Activated T-helper 9 cell treated with anti-CD3 and anti-CD28 coated beads, Interleukin-2, amount 50 U/mL, for 16 hours (primary cell): ENCODE results near the gene MFAP2.
"Not testable (repeated sequence)": the region's sequence is repeated elsewhere in the genome, so short reads cannot be mapped to it uniquely, and the experiment has no call there.

Experiments used
- DNase-seq: peaks from one replicate; pipeline ENCODE4 v3.0.0-alpha.2; 2020; ENCODE audit warnings: low read depth

MFAP2 gene

GRCh38 chr1:16979475-16980327 is 719 bp downstream of the MFAP2 start:
- DNase-seq, result no peak

DNA sequence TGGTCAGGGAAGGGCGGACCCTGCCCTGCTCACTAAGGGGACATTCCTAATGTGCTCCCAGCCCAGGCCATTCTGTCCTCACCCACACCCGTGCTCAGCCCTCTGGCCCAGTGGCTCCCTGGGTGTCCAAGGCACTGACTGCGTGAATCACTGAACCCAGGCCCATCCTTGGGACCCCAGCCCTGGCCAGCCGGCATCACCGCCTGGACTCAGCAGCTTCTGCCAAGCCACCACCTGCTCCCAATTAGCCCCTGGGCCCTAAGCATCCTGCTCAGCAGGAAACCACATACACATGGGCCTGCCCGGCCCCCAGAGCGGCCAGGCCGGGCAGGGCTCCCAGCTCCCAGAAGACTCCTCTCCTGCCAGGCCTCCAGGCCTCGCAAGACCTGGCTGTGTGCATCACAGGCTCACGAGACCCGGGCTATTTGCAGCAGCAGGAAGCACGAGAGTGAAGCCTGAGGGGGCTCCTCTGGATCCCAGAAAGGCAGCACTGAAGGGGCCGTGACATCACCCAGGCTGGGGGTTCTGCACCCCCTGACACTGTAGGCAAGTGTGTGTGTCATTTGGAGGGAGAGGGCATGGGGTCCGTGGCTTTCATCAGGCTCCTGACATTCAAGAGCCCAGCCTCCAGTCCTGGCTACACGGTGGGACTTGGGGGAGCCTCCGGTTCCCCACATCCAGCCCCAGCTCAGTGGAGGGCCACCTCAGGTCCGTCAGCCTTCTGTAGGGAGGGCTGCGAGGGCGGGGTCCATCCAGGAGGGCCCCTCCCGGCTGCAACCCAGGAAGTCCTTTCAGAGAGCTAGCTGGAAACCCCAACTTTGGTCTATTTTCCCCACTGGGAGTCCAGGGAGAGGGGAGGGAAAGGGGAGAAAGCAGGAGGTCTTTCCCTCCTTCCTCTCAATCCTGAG is 1.6 kb downstream of the MFAP2 start:
- DNase-seq, result no peak

DNA sequence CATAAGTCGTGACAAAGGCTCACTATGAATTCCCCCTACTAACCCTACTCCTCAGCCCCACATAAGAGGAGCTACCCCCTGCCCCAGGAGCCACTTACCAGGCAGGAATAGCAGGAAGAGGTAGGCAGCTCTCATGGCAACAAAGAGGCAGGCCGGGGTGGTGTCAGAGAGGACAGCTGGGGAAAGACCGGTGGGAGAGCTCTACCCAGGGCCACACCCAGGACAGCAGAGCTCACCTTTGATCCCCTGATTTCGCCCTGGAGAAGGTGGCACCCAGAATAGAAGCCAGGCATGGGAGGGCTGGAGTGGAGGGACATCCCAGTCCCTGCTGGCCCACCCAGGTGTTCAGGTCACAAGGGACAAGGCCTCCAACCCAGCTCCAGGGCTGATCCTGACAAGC is 2.3 kb downstream of the MFAP2 start:
- no peak for DNase-seq

DNA sequence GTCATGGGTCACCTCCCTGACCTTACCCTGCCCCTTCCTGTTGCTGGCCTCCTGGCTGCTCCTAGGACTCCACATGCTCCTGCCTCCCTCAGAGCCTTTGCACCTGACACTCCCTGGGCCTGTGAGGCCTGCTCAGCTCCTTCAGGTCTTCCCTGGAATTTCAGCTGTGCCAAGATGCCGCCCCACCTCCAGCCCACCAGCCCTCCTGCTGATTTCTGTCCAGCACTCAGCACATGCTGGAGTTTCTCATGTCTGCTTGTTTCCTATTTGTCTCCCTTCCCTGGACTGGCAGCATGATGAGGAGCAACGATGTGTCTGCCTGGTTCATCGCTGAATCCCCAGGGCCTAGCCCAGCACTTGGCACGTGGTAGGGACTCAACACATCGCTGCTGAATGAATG is 3.0 kb downstream of the MFAP2 start:
- DNase-seq, result no peak

DNA sequence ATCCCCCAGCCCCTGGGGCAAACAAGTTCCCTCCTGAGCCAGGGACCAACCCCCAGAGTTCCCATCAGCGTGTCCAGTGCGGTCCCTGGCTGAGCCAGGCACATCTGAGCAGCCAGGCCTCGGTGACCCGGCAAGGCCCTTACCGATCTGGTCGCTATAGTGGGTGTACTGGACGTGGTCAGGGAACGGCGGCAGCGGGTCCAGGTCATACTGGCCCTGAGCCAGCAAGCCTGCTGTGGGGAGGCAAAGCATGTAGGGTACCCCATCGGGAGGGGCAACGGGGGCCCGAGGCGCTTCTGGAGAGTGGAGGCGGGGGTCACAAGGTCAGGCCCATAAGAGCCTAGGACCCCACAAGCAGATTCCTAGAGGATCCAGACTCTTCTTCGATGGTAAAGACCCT is 3.5 kb downstream of the MFAP2 start:
- DNase-seq, result no peak

DNA sequence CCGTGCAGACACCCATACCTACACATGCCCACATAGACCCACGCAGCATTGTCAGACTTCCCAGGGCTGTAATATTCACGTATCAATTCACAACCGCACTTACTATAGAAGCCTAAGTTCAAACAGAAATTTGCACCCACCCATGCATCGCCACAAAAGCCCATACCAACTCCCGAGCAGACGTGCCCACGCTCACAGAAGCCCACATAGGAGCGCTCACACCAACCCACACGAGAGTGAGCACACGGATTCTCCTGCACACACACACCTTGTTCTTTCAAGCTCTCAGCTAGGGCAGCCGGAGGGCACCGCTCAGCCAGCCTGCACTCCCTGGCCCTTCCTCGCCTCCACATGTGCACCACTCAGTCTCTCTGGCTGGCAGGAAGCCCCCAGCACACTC is 4.6 kb downstream of the MFAP2 start:
- DNase-seq, result no peak

DNA sequence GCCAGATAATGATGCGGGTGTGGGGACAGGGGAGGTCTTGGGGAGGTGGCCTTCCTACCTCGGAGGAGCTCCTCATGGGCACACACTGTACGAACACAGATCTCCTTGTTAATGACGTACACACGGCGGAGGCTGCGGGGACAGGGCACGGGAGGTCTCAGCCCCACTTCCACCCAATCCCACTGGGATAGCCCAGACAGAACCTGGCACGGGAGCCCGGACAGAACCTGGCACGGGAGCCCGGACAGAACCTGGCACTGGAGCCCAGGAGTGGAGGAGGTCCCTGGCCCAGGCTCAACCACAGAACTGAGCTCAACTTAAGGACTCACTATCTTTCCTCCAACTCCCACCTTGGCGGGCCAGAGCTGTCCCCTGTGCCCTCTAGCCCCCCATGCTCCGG is 5.2 kb downstream of the MFAP2 start:
- no peak for DNase-seq

DNA sequence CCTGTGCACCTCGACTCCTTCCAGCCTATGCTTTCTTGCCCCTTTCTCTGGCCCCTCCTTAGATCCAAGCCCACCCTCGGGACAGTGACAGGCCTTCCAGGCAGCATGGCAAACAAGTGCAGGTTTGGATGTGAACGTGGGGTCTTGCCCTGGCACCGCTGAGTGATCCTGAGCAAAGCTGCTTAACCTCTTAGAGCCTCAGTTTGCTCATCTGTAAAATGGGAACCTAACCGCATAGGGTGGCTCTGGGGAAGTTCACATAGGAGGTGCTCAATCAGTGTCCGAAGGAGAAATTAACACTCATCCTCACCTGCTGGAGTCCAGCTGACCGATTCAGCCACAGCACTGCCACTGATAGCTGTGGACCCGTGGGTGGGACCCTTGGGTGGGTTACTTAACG is 7.2 kb downstream of the MFAP2 start:
- no peak for DNase-seq

GRCh38 chr1:16972189-16972895 is 8.1 kb downstream of the MFAP2 start:
- DNase-seq, result no peak

DNA sequence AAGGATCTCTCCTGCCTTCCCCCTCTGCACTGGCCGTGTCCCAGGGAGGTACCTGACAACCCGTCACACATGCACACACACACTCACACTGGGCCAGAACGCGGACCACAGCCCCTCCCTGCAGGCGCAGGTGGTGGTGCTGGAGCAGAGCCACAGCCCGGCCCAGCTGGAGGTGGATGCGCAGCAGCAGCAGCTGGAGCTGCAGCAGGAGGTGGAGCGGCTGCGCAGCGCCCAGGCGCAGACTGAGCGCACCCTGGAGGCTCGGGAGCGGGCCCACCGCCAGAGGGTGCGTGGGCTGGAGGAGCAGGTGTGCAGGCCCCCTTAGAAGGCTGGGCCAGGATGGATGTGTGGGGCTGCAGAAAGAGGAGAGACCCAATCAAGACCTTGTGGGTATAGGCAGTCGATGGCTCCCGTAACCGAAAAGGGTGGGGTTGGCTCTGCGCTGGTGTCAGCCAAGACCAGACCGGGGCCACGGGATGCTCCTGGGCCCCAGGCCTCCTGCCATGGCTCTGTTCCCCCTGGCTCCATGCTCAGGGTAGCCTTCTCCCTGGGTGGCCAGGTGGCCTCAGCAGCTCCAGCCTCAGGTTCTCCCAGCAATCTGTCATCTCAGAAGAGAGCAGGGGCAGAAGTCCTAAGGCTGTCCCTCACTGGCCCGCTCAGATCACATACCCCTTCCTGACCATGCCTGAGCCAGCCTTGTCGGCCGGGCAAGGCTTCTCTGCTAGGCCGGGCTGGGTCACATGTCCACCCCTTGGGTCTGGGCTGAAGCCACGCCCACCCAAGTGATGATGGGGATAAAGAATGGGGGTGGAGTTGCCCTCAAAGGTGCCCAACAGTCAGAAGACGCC is 8.9 kb downstream of the MFAP2 start:
- no peak for DNase-seq

- no peak for DNase-seq
Measured at GRCh38 chr1:16970132-16970910, 10.1 kb downstream of the MFAP2 start.

DNA sequence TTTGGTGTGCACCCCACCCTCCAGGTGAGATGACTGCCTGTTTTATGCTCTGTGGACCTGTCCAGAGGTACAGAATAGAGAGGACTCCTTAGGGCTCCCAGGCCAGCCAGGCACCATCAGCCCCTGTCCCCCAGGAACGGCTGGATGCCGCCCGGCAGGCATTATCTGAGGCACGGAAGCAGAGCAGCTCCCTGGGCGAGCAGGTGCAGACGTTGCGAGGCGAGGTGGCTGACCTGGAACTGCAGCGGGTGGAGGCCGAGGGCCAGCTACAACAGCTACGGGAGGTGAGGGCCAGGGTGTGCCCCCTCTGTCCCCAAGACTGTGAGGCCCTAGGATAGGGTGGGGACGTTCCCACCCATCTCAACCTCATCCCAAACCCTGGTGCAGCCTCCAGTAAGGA is 10.8 kb downstream of the MFAP2 start:
- no peak for DNase-seq

DNA sequence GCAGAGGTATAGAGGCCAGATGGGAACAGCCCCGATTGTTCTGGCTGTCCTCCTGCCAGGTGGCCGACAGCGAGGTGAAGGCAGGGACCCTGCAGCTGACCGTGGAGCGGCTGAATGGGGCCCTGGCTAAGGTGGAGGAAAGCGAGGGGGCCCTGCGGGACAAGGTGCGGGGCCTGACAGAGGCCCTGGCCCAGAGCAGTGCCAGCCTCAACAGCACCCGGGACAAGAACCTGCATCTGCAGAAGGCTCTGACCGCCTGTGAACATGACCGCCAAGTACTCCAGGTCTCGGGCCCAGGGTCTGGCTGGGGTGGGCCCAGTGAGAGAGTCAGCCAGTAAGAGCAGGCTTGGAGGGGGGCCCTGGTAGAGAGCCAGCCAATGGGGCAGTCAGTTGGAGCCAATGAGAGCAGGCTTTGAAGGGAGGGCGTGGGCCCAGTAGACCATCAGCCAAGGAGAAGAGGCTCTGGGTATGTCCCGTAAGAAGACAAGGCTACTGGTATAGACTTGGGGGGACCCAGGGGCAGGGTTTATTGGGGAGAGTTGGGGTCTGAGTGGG is 11.3 kb downstream of the MFAP2 start:
- no peak for DNase-seq

GRCh38 chr1:16968372-16968771 is 12.0 kb downstream of the MFAP2 start:
- no peak for DNase-seq

GRCh38 chr1:16967962-16968361 is 12.5 kb downstream of the MFAP2 start:
- no peak for DNase-seq

DNA sequence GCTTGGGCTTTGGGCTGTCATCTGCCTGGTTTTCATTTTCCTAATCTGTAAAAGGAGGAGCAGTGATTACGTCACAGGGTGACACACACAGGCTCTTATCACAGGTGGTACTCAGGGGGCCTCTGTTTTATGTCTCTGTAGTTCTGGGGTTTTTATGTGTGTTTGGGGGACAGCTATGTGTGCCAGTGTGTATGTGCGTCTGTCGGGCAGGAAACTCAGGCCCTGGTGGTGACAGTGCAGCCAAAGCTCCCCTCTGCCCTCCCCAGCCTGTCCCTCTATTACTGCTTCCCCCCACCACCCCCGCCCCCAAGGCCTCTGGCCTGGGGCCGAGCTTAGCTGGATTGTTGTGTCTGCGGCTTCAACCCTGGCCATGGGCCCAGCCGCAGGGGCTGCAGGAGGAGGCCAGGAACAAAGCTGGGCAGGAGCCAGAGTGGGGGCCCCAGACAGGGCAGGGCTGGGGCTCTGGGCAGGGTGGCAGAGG is 13.3 kb downstream of the MFAP2 start:
- no peak for DNase-seq

GRCh38 chr1:16966282-16966681 is 14.1 kb downstream of the MFAP2 start:
- DNase-seq, result no peak

DNA sequence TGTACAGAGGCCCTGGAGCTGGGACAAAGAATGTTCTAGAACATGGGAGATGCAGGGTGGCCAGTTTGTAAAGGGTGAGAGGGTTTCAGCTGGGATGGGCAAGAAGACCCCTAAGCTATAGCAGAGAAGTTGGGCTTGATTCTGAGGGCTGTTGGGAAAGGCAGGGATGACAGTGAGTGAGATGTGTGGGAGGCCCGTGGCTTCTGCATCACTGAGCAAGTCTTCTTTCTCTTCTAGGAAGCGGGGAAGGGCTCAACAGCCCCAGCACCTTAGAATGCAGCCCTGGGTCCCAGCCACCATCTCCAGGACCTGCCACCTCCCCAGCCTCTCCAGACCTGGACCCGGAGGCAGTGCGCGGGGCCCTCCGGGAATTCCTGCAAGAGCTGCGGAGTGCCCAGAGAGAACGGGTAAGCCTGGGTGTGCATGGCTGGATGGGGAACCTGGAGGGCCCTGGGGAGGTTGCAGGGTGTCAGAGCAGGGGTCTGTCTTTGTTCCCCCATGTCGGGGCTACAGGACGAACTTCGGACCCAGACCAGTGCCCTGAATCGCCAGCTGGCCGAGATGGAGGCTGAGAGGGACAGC is 14.8 kb downstream of the MFAP2 start:
- no peak for DNase-seq

GRCh38 chr1:16964169-16964568 is 16.3 kb downstream of the MFAP2 start:
- DNase-seq, result not testable (repeated sequence)
